GM15510 (cell line): ENCODE data around the gene CIAO2B.

Source experiments
- POLR2A ChIP-seq: IDR thresholded peaks from 3 replicates; pipeline ENCODE4 v1.6.1; 2011; ENCODE audit warnings: borderline replicate concordance; ENCODE audit not compliant: insufficient read length; ENCODE audit errors: extremely low read depth

The CIAO2B gene

DNA sequence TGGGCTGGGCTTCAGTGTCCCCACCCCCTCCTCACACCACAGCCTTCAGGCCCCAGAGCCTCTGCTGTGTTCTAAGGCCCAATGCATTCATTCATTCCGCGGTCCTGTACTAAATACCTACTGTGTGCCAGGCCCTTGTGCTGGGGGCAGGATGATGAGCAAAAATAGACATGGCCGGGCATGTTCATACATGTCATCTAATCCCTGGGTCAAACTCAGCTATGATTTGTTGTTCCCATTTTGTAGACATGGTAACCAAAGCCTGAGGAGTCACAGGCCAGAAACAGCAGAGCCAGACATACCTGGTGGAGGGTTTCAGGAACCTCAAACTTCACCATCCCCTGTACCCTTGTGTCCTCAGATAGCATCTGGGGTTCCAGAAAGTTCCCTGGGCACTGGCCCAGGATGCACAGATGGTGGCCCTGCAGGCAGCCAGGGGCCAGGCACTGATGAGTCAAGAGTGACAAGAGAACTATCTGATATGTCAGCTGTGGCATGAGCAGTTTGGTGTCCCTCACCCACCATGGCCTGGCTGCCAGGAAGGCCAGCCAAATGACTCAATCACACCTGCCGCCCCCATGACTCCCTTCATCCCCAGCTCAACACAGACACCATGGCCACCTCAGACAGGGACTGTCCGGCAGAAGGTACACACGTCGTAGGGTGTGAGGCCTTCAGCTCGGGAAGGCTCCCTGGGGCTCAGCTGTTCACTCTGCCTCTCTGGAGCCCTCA, 6.1 kb downstream of the CIAO2B start:
- TF ChIP-seq POLR2A, result no peak

DNA sequence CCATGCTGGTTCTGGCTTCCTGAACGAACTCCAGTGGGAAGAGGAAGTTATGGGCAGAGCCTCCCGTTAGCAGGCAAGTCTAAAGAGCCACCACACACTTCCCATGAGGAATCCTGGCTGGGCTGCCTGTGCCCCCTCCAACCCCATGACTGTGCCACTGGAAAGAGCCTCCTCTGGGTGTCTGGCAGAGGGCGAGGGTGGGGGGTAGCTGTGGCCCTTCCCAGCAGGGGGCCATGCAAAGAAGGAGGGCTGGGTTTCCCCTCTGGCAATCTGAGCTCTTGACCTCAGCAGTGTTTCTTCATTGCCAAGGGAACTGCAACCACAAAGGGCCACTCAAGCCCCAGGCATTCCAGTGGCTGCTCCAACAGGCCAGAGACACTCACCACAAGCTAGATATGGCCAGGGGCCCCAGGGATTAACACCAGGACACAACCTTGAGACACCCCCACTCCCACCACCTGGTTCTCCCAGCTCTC, 7.2 kb downstream of the CIAO2B start:
- no peak for TF ChIP-seq POLR2A

DNA sequence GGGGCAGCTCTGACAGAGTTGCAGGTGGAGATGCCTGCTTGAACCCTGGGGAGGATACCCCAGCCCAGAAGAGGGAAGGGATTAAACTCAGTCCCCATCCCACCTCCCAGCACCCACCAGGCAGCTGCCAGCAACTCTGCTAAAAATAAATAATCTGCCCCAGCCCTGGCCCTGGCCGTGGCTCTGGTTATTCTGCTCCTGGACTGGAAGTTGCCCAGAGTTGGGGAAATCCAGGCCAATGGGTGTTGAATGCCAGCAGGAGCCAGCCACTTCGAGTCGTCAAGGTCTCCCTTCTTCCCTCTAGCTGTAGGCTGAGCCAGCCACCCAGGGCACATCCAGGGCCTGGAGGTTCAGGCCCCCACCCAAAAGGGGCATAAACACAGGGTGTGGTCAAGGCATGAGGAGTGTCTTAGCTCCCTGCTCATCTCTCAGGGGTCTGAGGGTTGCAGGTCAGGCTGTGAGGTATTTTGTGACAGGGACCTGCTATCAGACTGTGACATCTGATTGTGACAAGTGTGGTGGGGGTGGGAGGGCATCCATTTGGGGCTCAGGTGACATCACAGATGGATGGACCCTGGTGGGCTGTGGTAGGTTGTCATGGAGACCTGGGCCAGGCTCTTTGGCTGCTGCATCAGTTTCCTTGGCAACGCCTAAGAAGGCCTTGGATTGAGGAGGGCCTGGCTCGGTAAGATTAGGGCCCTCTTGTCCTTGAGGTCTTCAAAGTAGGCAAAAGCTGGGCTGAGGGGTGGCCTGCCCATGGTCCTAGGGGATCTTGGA, 7.8 kb downstream of the CIAO2B start:
- no peak for TF ChIP-seq POLR2A

DNA sequence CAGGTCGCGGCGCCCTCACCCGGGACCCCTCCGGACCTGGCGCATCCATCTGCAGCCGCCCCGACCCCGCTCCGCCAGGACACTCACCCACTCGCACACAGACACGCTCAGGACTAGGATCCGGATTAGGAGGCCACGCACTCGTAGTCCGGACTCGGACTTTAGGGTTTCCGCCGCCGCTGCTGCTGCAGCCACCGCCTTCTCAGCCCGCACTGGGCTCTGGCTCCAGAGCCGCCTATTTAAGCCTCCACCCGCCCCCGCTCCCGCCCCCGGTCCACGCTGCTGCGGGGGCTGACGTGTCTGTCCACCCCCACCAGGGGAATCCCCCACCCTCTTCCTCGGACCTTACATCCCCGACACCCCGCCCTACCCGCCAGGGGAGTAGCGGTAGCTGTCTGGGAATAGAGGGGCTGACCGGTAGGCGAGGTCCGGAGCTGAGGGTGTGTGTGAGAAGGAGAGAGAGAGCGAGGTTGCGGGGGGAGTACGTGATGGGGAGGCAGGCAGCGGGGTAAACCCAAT, 8.8 kb downstream of the CIAO2B start, which contains the start of gene RRAD:
TSS of gene RRAD (minus strand) at position 214 of the 519 bp plus-strand sequence. CDS start 356 bp downstream, outside the sequence.
- TF ChIP-seq POLR2A, result no peak

DNA sequence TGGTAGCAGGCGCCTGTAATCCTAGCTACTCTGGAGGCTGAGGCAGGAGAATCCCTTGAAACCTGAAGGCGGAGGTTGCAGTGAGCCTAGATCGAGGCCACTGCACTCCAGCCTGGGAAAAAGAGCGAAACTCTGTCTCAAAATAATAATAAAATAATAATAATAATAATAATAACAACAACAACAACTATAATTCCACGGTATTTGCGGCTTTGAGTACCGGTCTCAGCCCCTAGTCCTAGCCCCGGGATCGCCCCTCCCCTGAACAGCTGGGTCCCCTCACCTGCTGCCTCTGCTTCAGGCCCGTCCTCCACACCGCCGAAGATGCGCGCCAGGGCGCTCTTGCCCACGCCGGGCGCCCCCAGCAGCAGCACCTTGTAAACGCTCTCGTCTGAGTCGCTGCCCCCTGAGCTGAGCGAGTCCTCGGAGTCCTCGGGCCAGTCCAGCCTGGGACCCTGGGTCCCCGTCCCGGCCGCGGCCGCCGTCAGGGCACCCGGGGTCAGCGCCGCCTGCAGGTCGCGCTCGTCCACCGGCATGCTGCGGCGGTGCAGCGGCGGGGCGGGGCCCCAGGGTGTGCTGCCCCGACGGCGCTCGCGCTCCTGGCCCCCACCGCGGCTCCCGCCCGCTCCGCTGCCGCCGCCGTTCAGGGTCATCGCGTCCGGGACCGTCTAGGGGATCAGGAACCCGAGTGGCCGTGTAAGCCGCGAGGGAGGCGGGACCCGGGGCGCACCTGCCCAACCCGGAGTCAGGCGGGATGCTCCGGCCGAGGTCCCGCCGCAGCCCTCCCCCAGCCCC, 9.5 kb downstream of the CIAO2B start:
- no peak for TF ChIP-seq POLR2A

DNA sequence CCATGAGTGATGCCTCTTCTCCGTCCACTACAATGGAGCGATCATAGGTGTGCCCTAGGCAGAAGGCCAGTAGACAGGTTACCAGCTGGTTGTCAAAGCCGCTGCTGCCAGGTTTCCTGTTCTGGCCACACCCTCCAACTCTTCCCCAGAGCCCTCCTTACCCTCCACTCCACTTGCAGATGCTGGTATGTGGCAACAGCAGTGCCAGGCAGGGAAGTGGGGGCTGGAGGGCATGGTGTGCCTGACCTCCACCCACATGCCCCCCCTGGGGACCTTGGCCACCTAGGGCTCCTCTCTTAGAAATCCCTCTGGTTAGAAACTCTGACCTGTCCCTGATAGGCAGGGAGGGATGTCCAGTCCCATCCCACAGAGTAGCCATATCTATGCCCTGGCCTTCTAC, 10.3 kb downstream of the CIAO2B start:
- no peak for TF ChIP-seq POLR2A

DNA sequence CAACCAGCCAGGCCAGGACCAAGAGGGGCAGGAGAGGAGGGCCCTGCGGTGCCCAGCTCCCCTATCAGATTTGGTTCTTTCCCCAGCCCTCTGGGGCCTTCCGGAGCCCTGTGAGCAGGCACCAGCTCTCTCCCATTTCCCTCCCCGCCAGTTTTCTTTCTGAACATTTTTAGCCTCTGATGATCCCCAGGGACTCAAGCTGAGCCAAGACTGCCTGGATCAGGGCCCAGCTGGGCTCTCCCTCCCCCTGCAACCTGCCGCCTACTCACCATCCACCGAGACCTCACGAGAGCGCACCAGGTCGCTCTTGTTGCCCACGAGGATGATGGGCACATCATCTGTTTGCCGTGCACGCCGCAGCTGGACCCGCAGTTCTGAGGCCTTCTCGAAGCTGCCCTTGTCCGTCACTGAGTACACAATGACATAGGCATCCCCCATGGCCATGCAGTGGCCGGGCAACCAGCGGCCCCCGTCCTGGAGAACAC, 10.9 kb downstream of the CIAO2B start:
- TF ChIP-seq POLR2A, result no peak

DNA sequence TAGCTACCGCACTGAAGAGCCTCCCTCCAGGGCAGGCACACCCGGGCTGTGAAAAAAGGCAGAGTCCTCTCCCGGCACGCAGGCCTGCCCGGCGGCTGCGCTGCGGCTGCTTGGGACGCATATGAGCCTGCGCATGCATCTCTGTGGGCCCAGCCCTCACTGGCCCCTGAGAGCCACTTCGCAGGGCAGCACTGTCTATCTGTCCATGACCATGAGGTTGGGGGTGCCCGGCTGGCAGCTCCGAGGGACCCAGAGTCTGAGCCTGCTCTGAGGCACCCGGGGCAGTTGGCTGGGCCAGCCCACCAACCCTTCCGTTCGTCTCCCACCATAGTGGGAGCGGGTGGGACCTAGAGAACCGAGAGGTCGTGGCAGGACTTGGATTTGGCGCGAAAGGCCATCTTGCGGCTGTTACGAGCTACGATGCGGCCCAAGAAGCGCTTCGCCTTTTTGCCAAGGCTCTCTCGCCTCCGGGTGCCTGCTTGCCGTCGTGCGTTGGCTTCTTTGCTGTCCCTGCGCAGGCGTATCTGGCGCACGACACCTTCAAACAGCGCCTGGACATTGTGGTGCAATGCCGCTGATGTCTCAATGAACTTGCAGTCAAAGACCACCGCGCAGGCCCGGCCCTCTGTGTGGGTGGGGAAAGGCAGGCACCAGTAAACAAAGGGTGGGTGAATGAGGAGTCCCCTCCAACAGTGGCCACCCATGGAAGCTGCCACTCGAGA, 12.3 kb downstream of the CIAO2B start:
- TF ChIP-seq POLR2A, result no peak

DNA sequence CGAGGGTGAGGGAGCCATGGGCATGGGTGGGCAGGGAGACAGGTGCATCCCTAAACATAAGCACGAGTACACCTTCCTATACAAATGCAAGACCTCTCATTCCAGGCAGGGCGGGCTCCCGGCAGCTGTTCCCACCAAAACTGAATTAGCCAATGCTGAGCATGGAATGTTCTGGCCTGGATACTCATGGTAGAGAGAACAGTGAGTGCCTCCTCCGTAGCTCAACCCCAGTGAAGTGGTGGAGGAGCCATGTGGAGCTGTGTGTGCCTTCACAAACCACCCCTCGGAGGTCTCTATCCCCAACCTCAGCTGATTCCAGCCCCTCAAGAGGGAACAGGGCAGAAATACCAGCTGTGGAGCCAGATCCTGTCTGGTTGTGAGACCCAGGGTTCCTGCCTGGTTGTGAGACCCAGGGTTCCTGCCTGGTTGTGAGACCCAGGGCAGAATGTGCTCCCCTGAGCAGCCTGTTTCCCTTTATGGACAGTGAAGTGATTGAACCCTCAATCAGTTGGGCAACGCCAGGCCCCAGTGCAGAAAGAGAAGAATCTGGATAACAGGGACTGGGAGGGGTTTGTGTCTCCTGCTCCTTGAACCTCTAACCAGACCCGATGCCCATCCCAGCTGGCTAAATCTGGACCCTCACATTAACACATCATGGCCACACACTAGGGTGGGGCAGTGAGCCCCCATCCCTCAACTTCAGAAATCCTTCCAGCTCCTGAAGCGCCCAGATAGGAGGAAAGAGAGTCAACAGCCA, 13.1 kb downstream of the CIAO2B start:
- no peak for TF ChIP-seq POLR2A

DNA sequence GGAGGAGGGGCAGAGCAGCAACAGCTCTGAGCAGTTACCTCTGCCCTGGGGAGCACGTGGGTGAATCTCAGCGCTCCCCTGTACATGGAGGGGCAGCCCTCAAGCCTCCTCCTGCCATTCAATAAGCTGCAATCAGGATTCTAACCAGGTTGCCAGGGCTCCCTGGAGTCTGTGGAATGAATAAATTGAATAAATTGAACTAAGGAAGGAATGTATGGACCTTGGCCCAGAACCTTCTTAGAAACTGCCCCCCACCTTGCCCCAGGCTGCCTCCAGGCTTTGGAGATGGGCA, 14.0 kb downstream of the CIAO2B start:
- TF ChIP-seq POLR2A, result no peak

DNA sequence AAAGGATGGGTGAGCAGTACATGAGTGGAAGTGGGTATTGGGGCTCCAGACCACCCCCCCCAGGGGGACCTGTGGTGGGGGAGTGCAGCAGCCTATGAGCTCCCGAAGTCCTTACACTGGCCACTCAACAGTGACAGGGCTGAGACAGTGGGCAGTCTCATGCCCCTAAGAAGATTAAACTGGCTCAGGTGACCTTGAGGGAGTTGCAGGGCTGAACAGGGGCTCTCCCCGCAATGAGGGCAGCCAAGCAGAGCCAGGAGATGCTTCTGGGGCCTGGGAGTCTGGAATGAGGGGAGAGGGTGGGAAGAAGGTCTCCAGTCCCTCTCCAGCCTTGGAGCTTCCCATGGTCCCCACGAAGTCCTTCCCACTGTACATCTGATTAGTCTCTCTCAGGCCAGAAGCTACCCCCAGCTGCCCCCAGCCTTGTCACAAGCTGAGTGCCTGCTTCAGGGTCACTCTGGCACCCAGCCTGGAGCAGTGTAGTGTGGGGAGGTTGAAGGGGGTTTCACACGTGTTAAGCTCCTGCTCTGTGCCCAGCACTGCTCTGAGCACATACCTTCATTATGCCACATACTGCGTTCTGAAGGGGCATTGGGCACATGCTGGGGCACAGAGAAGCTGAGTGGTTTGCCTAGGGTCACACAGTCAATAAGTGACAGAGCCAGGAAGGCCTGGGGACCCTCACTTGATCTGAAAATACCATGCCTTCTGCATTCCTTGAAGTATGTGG, 14.5 kb downstream of the CIAO2B start:
- no peak for TF ChIP-seq POLR2A

DNA sequence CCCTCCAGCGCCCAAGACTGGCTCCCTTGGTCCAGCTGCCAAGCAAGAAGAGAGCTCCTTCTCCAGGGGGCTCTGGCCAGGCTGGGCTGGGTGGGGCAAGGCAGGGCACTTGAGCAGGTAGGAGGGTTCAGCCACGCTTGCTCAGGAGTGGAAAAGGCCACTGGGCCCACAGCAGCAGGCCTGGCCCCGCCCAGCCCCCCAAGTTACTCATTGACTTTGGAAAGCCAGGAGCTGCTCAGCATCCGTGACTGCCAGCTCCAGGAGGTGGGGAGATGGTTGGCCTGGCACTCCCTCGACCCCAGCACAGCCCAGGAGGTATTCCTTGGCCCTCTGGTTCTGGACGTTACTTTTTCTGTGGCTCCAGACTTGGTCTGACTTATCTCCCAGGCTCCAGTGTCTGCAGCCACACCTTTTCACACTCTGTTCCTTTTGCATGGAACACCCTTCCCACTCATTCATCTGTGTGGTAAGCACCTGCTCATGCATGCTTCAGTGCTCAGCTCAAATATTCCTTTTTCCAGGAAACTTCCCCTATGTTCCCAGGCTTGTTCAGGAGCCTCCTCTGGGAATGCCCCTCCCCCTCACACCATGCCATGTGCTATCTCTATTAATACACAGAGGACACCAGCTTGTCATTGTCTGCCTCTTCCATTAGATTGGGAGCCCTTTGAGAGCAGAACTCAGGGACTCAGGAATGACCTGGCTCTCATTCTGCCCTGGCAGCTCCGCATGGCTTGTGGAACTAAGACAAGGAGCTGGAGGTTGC, 15.2 kb downstream of the CIAO2B start, which contains the start of gene CDH16:
TSS of gene CDH16 (minus strand) at position 83 of the 766 bp plus-strand sequence. CDS start 820 bp downstream, outside the sequence.
- no peak for TF ChIP-seq POLR2A
